A673 (cell line): ENCODE results near the gene POU2F3. TPM values are rescaled to one million over a fixed set of nuclear protein-coding genes. Genes with fewer than 3 reads are reported as not detected.

Source experiments
- BruUV-seq: library from RNA; stranded (reverse); fragments of 400-500 nt; replicated peaks from 2 replicates; lab custom pipeline; 2021; lab: Mats Ljungman, UMichigan
- CTCF ChIA-PET: fragments of 300-600 bp; sonication (Branson Sonifier 250); formaldehyde crosslinking; loops from one replicate; lab custom pipeline; 2022; ENCODE audit warnings: antibody characterized with exemption; lab: Charles Lee
- POLR2A ChIA-PET: fragments of 300-600 bp; sonication (Branson Sonifier 250); formaldehyde crosslinking; loops from one replicate; lab custom pipeline; 2022; ENCODE audit warnings: antibody characterized with exemption; ENCODE audit not compliant: low non-redundant PET; lab: Charles Lee
- DNase-seq: peaks from one replicate; pipeline ENCODE4 v3.0.0-alpha.2; 2015; ENCODE audit warnings: low spot score
- H3K27ac ChIP-seq: fragments of 200-600 bp; sonication (generic); 2 replicates; pipeline ENCODE4 v1.5.1; 2016; ENCODE audit warnings: mixed run types, low read depth, mild to moderate bottlenecking, mixed read lengths, antibody characterized with exemption, low read length; ENCODE audit not compliant: poor library complexity, severe bottlenecking
- H3K27me3 ChIP-seq: fragments of 200-600 bp; sonication (generic); replicated peaks from 2 replicates; pipeline ENCODE4 v1.6.1; 2017; ENCODE audit warnings: mixed run types, low read depth, mild to moderate bottlenecking, mixed read lengths, antibody characterized with exemption, low read length; ENCODE audit not compliant: insufficient read depth, poor library complexity
- H3K36me3 ChIP-seq: fragments of 200-600 bp; sonication (generic); 2 replicates; pipeline ENCODE4 v1.6.1; 2016; ENCODE audit warnings: mixed run types, mild to moderate bottlenecking, mixed read lengths, antibody characterized with exemption, low read length; ENCODE audit not compliant: insufficient read depth, poor library complexity, severe bottlenecking
- H3K4me1 ChIP-seq: fragments of 200-600 bp; sonication (generic); 2 replicates; pipeline ENCODE4 v1.6.1; 2017; ENCODE audit warnings: mixed run types, mild to moderate bottlenecking, mixed read lengths, antibody characterized with exemption, low read length; ENCODE audit not compliant: insufficient read depth, poor library complexity, severe bottlenecking
- H3K4me3 ChIP-seq: fragments of 200-600 bp; sonication (generic); 2 replicates; pipeline ENCODE4 v1.5.1; 2016; ENCODE audit warnings: low read depth, mixed run types, mild to moderate bottlenecking, mixed read lengths, low read length; ENCODE audit not compliant: poor library complexity, severe bottlenecking
- H3K9me3 ChIP-seq: fragments of 200-600 bp; sonication (generic); 2 replicates; pipeline ENCODE4 v1.6.1; 2016; ENCODE audit warnings: mixed run types, low read depth, mild to moderate bottlenecking, mixed read lengths, antibody characterized with exemption, low read length; ENCODE audit not compliant: poor library complexity, severe bottlenecking
- EZH2 ChIP-seq: fragments of 200-600 bp; sonication (generic); IDR thresholded peaks from 2 replicates; pipeline ENCODE4 v1.6.1; 2017; ENCODE audit warnings: borderline replicate concordance, low read depth, mild to moderate bottlenecking, mixed read lengths, antibody characterized with exemption, low read length; ENCODE audit not compliant: poor library complexity, severe bottlenecking
- intact Hi-C: fragments of 100-400 bp; cut with micrococcal nuclease; formaldehyde crosslinking; loops from one replicate; pipeline ENCODE4 v1.10.0; 2022; ENCODE audit not compliant: unreplicated experiment
- total RNA-seq: library from RNA; stranded (reverse); gene quantifications from 2 replicates; pipeline ENCODE4 v1.2.3, GENCODE V29; 2021
- TF ChIP-seq, protein P1 (sequence below): fragments of 300-800, 200-600 bp; sonication (generic); conservative IDR thresholded peaks from 2 replicates; pipeline ENCODE4 v1.5.1; 2017; ENCODE audit warnings: low read depth, mild to moderate bottlenecking, antibody characterized with exemption, low read length, moderate library complexity, mixed read lengths

Gene POU2F3
- total RNA-seq, 1 experiment from 2014 or later = not detected

DNA sequence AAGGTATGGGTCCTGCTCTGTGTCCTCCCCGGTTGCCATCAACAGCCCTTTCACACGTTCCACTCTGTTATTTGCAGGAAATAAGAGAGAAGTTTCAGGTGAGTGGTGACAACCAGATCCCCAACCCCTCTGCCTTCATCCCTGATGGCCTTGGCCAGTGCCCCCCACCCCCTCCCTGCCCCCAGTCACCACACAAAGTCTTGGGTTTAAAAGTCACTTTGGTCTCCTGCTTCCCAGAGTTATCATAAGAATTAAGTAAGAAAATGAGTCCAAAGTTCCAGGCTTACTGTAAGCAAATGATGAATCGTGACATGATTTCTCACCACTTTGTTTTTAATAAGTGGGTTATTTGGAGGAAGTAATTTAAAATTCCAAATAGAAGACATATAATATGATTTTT, 38.3 kb upstream of the POU2F3 start:
- Histone ChIP-seq H3K9me3 (no peaks in the 10 kb centered on the region), H3K4me1 (peaks cover 9% of the 10 kb centered on the region), H3K36me3 (no peaks in the 10 kb centered on the region), H3K27me3 (no peaks in the 10 kb centered on the region), H3K4me3 (no peak overlapping the region), H3K27ac (no peak overlapping the region)
- intact Hi-C loops = no loop called here
- BruUV-seq = no TSS peak
- ChIA-PET POLR2A (no interaction called here), CTCF (no interaction called here)
- TF ChIP-seq, protein P1, sequence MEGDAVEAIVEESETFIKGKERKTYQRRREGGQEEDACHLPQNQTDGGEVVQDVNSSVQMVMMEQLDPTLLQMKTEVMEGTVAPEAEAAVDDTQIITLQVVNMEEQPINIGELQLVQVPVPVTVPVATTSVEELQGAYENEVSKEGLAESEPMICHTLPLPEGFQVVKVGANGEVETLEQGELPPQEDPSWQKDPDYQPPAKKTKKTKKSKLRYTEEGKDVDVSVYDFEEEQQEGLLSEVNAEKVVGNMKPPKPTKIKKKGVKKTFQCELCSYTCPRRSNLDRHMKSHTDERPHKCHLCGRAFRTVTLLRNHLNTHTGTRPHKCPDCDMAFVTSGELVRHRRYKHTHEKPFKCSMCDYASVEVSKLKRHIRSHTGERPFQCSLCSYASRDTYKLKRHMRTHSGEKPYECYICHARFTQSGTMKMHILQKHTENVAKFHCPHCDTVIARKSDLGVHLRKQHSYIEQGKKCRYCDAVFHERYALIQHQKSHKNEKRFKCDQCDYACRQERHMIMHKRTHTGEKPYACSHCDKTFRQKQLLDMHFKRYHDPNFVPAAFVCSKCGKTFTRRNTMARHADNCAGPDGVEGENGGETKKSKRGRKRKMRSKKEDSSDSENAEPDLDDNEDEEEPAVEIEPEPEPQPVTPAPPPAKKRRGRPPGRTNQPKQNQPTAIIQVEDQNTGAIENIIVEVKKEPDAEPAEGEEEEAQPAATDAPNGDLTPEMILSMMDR = no peak
- TF ChIP-seq EZH2 = no peak
- DNase-seq = no peak

DNA sequence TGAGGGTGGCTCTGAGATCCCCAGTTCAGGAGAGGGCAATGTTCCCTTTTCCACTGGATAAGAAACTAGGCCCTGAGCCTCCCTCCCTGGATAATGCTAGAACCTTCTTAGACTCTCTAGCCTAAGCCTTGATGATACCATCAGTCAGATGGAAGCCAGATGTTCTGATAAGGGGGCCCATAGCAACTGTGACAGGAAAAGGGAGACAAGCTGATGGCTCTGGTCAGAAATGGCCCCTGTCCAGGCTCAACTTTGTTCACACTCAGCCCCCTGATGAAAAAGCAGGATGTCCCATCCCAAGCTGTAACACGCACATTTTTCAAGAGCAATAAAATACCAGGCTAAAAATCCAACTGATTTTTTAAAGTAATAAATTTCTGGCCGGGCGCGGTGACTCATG, 36.3 kb upstream of the POU2F3 start:
- no peak overlapping the region for H3K27ac ChIP-seq
- H3K9me3 ChIP-seq = no peaks in the 10 kb centered on the region
- no peaks in the 10 kb centered on the region for H3K36me3 ChIP-seq
- ChIA-PET CTCF (no interaction called here), POLR2A (no interaction called here)
- no peak overlapping the region for H3K4me3 ChIP-seq
- no peak for DNase-seq
- BruUV-seq = no TSS peak
- H3K4me1 ChIP-seq = peaks cover 13% of the 10 kb centered on the region
- intact Hi-C loops = no loop called here
- H3K27me3 ChIP-seq = no peaks in the 10 kb centered on the region
- TF ChIP-seq, protein P1 = no peak
- no peak for TF ChIP-seq EZH2

DNA sequence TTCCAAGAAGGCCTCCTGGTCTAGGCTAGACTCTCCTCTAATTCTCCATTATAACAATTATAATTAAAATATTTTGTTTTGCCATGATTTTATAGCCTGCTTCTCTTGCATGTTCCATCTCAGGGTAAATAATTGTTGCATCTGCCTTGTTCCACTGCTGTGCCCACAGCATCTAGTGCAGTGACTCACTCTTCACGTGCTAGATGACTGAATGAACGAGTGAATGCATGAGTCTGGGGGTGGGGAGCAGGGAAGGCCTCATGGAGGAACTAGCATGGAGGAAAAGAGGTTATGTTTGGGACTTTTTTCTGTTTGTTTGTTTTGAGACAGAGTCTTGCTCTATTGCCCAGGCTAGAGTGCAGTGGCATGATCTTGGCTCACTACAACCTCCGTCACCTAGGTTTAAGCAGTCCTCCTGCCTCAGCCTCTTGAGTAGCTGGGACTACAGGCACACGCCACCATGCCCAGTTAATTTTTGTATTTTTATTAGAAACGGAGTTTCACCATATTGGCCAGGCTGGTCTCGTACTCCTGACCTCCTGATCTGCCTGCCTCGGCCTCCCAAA, 34.3 kb upstream of the POU2F3 start:
- ChIA-PET CTCF (no interaction called here), POLR2A (no interaction called here)
- DNase-seq = no peak
- Histone ChIP-seq H3K27ac (no peak overlapping the region), H3K27me3 (no peaks in the 10 kb centered on the region), H3K4me1 (peaks cover 27% of the 10 kb centered on the region), H3K36me3 (no peaks in the 10 kb centered on the region), H3K9me3 (no peaks in the 10 kb centered on the region), H3K4me3 (no peak overlapping the region)
- no TSS peak for BruUV-seq
- no peak for TF ChIP-seq EZH2
- TF ChIP-seq, protein P1 = no peak
- intact Hi-C loops = no loop called here
